ENCODE results near the gene MAGI3.
A peak's percentile ranks its signal among the peaks of the same experiment; 100 is the strongest.

Gene MAGI3

GRCh38 chr1:113396102-113396501, 5.8 kb downstream of the MAGI3 start:
- no peaks in the 10 kb centered on the region for H3K27me3 ChIP-seq (ENCODE audit: insufficient read depth, low read length, poor library complexity, severe bottlenecking)
- TF ChIP-seq EZH2phosphoT487 (IDR thresholded peaks at IDR 0.05; ENCODE audit: borderline replicate concordance) (no peak), CTCF (conservative IDR thresholded peaks at IDR 0.05; ENCODE audit: low read length) (no peak)
- H3K9me3 ChIP-seq (ENCODE audit: insufficient read depth, low read depth, low read length) = no peaks in the 10 kb centered on the region
- no peaks in the 10 kb centered on the region for H3K36me3 ChIP-seq (ENCODE audit: insufficient read depth, low read length)
- peaks cover 75% of the 10 kb centered on the region for H3K79me2 ChIP-seq (ENCODE audit: insufficient read depth, low read length)
- no peaks in the 10 kb centered on the region for H3F3A ChIP-seq (ENCODE audit: low read depth)
- H3K4me2 ChIP-seq (ENCODE audit: low read depth, low read length, poor library complexity, severe bottlenecking) = peak overlapping the region; percentile 85
- no peak overlapping the region for H3K9ac ChIP-seq (ENCODE audit: low read depth, low read length, poor library complexity, severe bottlenecking)
- peak overlapping the region; percentile 12 for H3K4me3 ChIP-seq (ENCODE audit: low read length, poor library complexity, severe bottlenecking)
- no peak overlapping the region for H2AFZ ChIP-seq (ENCODE audit: low read length)
- H4K20me1 ChIP-seq (ENCODE audit: insufficient read depth, low read length, poor library complexity, severe bottlenecking) = peaks cover 24% of the 10 kb centered on the region
- H3K4me1 ChIP-seq (ENCODE audit: insufficient read depth, low read length, poor library complexity, severe bottlenecking) = peaks cover 50% of the 10 kb centered on the region
- H3K9me2 ChIP-seq (replicated peaks; ENCODE audit: low read depth, low read length) = no peaks in the 10 kb centered on the region

- no peaks in the 10 kb centered on the region for H3K9me2 ChIP-seq (replicated peaks; ENCODE audit: low read depth, low read length)
- H3K9me3 ChIP-seq (ENCODE audit: insufficient read depth, low read depth, low read length) = no peaks in the 10 kb centered on the region
- H3F3A ChIP-seq (ENCODE audit: low read depth) = no peaks in the 10 kb centered on the region
- peaks cover 19% of the 10 kb centered on the region for H4K20me1 ChIP-seq (ENCODE audit: insufficient read depth, low read length, poor library complexity, severe bottlenecking)
- no peak overlapping the region for H3K9ac ChIP-seq (ENCODE audit: low read depth, low read length, poor library complexity, severe bottlenecking)
- H3K4me2 ChIP-seq (ENCODE audit: low read depth, low read length, poor library complexity, severe bottlenecking) = peak overlapping the region; percentile 85
- no peak for TF ChIP-seq CTCF (conservative IDR thresholded peaks at IDR 0.05; ENCODE audit: low read length)
- TF ChIP-seq EZH2phosphoT487 (IDR thresholded peaks at IDR 0.05; ENCODE audit: borderline replicate concordance) = no peak
- H3K4me1 ChIP-seq (ENCODE audit: insufficient read depth, low read length, poor library complexity, severe bottlenecking) = peaks cover 47% of the 10 kb centered on the region
- no peak overlapping the region for H2AFZ ChIP-seq (ENCODE audit: low read length)
- H3K36me3 ChIP-seq (ENCODE audit: insufficient read depth, low read length) = no peaks in the 10 kb centered on the region
- no peaks in the 10 kb centered on the region for H3K27me3 ChIP-seq (ENCODE audit: insufficient read depth, low read length, poor library complexity, severe bottlenecking)
- no peak overlapping the region for H3K4me3 ChIP-seq (ENCODE audit: low read length, poor library complexity, severe bottlenecking)
- peaks cover 71% of the 10 kb centered on the region for H3K79me2 ChIP-seq (ENCODE audit: insufficient read depth, low read length)
Measured at GRCh38 chr1:113396585-113396984, 6.3 kb downstream of the MAGI3 start.

GRCh38 chr1:113399062-113399583, 8.8 kb downstream of the MAGI3 start:
- H3K9ac ChIP-seq (ENCODE audit: low read depth, low read length, poor library complexity, severe bottlenecking) = no peak overlapping the region
- H3K36me3 ChIP-seq (ENCODE audit: insufficient read depth, low read length) = no peaks in the 10 kb centered on the region
- H3K9me3 ChIP-seq (ENCODE audit: insufficient read depth, low read depth, low read length) = no peaks in the 10 kb centered on the region
- H3K9me2 ChIP-seq (replicated peaks; ENCODE audit: low read depth, low read length) = no peaks in the 10 kb centered on the region
- H3K4me2 ChIP-seq (ENCODE audit: low read depth, low read length, poor library complexity, severe bottlenecking) = no peak overlapping the region
- no peak overlapping the region for H3K4me3 ChIP-seq (ENCODE audit: low read length, poor library complexity, severe bottlenecking)
- H3F3A ChIP-seq (ENCODE audit: low read depth) = no peaks in the 10 kb centered on the region
- no peak for TF ChIP-seq EZH2phosphoT487 (IDR thresholded peaks at IDR 0.05; ENCODE audit: borderline replicate concordance)
- no peaks in the 10 kb centered on the region for H3K27me3 ChIP-seq (ENCODE audit: insufficient read depth, low read length, poor library complexity, severe bottlenecking)
- peaks cover 6% of the 10 kb centered on the region for H4K20me1 ChIP-seq (ENCODE audit: insufficient read depth, low read length, poor library complexity, severe bottlenecking)
- peaks cover 22% of the 10 kb centered on the region for H3K4me1 ChIP-seq (ENCODE audit: insufficient read depth, low read length, poor library complexity, severe bottlenecking)
- H3K79me2 ChIP-seq (ENCODE audit: insufficient read depth, low read length) = peaks cover 70% of the 10 kb centered on the region
- H2AFZ ChIP-seq (ENCODE audit: low read length) = no peak overlapping the region

GRCh38 chr1:113401067-113401466, 10.8 kb downstream of the MAGI3 start:
- Histone ChIP-seq H2AFZ (ENCODE audit: low read length) (no peak overlapping the region), H3K79me2 (ENCODE audit: insufficient read depth, low read length) (peaks cover 57% of the 10 kb centered on the region), H3F3A (ENCODE audit: low read depth) (no peaks in the 10 kb centered on the region), H3K27me3 (ENCODE audit: insufficient read depth, low read length, poor library complexity, severe bottlenecking) (no peaks in the 10 kb centered on the region), H4K20me1 (ENCODE audit: insufficient read depth, low read length, poor library complexity, severe bottlenecking) (peaks cover 3% of the 10 kb centered on the region), H3K9me3 (ENCODE audit: insufficient read depth, low read depth, low read length) (no peaks in the 10 kb centered on the region), H3K4me3 (ENCODE audit: low read length, poor library complexity, severe bottlenecking) (no peak overlapping the region), H3K4me2 (ENCODE audit: low read depth, low read length, poor library complexity, severe bottlenecking) (no peak overlapping the region), H3K4me1 (ENCODE audit: insufficient read depth, low read length, poor library complexity, severe bottlenecking) (peaks cover 10% of the 10 kb centered on the region), H3K9ac (ENCODE audit: low read depth, low read length, poor library complexity, severe bottlenecking) (no peak overlapping the region), H3K36me3 (ENCODE audit: insufficient read depth, low read length) (no peaks in the 10 kb centered on the region), H3K9me2 (replicated peaks; ENCODE audit: low read depth, low read length) (no peaks in the 10 kb centered on the region)
- TF ChIP-seq EZH2phosphoT487 (IDR thresholded peaks at IDR 0.05; ENCODE audit: borderline replicate concordance) (no peak), CTCF (conservative IDR thresholded peaks at IDR 0.05; ENCODE audit: low read length) (no peak)

All from Loucy (cell line).